A204.1 (cell line): ENCODE measurements around the gene EIF2B4.
"Not testable (repeated sequence)": the region's sequence is repeated elsewhere in the genome, so short reads cannot be mapped to it uniquely, and the experiment has no call there.

Experiments used
- FAIRE-seq: peaks from 2 replicates; lab custom pipeline; 2012; peaks lifted over from hg19 to GRCh38; lab: Jason Lieb, UNC

EIF2B4 gene

GRCh38 chr2:27335311-27335710, 34.8 kb downstream of the EIF2B4 start:
- no peak for FAIRE-seq

- FAIRE-seq, result no peak
These were observed 45.4 kb downstream of the EIF2B4 start for GRCh38 chr2:27324720-27325119.

- no peak for FAIRE-seq
These were observed 46.4 kb downstream of the EIF2B4 start for GRCh38 chr2:27323596-27324285.

- no peak for FAIRE-seq
These were observed 47.2 kb downstream of the EIF2B4 start, which contains the start of gene MPV17 for GRCh38 chr2:27322766-27323595. MPV17 (minus strand) TSS chr2:27323097; CDS start chr2:27322517, 580 bp downstream.

- no peak for FAIRE-seq
These were observed 47.8 kb downstream of the EIF2B4 start for GRCh38 chr2:27322301-27322765.

- FAIRE-seq, result no peak
These were observed 49.1 kb downstream of the EIF2B4 start for GRCh38 chr2:27320958-27321543.

- not testable (repeated sequence) for FAIRE-seq
These were observed 50.3 kb downstream of the EIF2B4 start for GRCh38 chr2:27319839-27320238.

- no peak for FAIRE-seq
These were observed 53.3 kb downstream of the EIF2B4 start for GRCh38 chr2:27316655-27317412.

- no peak for FAIRE-seq
These were observed 55.0 kb downstream of the EIF2B4 start for GRCh38 chr2:27315122-27315521.

GRCh38 chr2:27314709-27315108, 55.4 kb downstream of the EIF2B4 start:
- no peak for FAIRE-seq
